Sigmoid colon (tissue), 4 donors: Measurements from ENCODE around the gene NARS2.

Experiments used
- EP300 ChIP-seq, 4 donors: sonication (generic); formaldehyde crosslinking; IDR thresholded peaks; one replicate each; pipeline ENCODE4 v1.6.1; 2017; ENCODE audit warnings: antibody characterized with exemption in 4 of 4
- POLR2A ChIP-seq, 2 donors: fragments of 450-650 bp; IDR thresholded peaks; one replicate each; pipeline ENCODE4 v1.6.1; 2016; ENCODE audit warnings: antibody characterized with exemption in 2 of 2, mild to moderate bottlenecking in 2 of 2, moderate library complexity in 2 of 2
- POLR2AphosphoS5 ChIP-seq, 4 donors: sonication (generic); formaldehyde crosslinking; IDR thresholded peaks; one replicate each; pipeline ENCODE4 v1.6.1; 2017; ENCODE audit warnings: antibody characterized with exemption in 4 of 4
- TF ChIP-seq, protein P1 (sequence below), 4 experiments: fragments of 450-650 bp in 3 of 4; fragments of 200-600 bp in 1 of 4; IDR thresholded peaks; one replicate each; pipeline ENCODE4 v1.5.1; 2016 to 2019; ENCODE audit warnings: antibody characterized with exemption in 4 of 4, mild to moderate bottlenecking in 3 of 4, moderate library complexity in 2 of 4

DNA sequence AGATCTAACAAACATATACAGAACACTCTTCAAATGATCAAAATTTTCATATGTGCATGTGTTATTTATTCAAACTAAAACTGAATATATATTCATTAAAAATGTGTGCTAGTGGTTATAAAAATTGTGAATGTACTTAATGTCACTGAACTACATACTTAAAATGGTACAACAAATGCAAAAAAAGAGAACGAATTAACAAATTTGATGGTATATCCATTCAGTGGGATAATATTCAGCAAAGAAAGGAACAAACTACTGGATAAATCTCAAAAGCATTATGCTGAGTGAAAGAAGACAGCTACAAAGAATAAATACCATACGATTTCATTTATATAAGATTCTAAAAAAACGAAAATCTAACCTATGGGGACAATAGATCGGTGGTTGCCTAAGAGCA lies 64.1 kb downstream of the NARS2 start:
- no peak for TF ChIP-seq POLR2A (IDR thresholded peaks at IDR 0.05)
- TF ChIP-seq, protein P1, sequence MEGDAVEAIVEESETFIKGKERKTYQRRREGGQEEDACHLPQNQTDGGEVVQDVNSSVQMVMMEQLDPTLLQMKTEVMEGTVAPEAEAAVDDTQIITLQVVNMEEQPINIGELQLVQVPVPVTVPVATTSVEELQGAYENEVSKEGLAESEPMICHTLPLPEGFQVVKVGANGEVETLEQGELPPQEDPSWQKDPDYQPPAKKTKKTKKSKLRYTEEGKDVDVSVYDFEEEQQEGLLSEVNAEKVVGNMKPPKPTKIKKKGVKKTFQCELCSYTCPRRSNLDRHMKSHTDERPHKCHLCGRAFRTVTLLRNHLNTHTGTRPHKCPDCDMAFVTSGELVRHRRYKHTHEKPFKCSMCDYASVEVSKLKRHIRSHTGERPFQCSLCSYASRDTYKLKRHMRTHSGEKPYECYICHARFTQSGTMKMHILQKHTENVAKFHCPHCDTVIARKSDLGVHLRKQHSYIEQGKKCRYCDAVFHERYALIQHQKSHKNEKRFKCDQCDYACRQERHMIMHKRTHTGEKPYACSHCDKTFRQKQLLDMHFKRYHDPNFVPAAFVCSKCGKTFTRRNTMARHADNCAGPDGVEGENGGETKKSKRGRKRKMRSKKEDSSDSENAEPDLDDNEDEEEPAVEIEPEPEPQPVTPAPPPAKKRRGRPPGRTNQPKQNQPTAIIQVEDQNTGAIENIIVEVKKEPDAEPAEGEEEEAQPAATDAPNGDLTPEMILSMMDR (IDR thresholded peaks at IDR 0.05), result no peak
- TF ChIP-seq POLR2AphosphoS5 (IDR thresholded peaks at IDR 0.05), result no peak
- no peak for TF ChIP-seq EP300 (IDR thresholded peaks at IDR 0.05)
